Stimulated activated CD4-positive, alpha-beta T cell treated with anti-CD3 and anti-CD28 coated beads, Interleukin-4, amount 100 ng/mL, for 48 hours (primary cell): Measurements from ENCODE around the gene CDHR1.
"Not testable (repeated sequence)": the region's sequence is repeated elsewhere in the genome, so short reads cannot be mapped to it uniquely, and the experiment has no call there.

Experiments
- DNase-seq, 2 donors: peaks; one replicate each; pipeline ENCODE4 v3.0.0-alpha.2; 2020; ENCODE audit warnings: low read depth in 2 of 2

CDHR1 gene

GRCh38 chr10:84173501-84173929 is 20.8 kb upstream of the CDHR1 start, which contains the start of gene GPR15LG:
GPR15LG (plus strand) TSS chr10:84173801; CDS start chr10:84173852, 51 bp downstream.
- no peak for DNase-seq

- no peak for DNase-seq
These were observed 18.9 kb upstream of the CDHR1 start for GRCh38 chr10:84175436-84175835.

GRCh38 chr10:84176351-84176750 is 18.0 kb upstream of the CDHR1 start:
- DNase-seq: no peak

GRCh38 chr10:84176836-84177474 is 17.4 kb upstream of the CDHR1 start:
- no peak for DNase-seq

- DNase-seq: no peak
These were observed 16.7 kb upstream of the CDHR1 start for GRCh38 chr10:84177541-84178141.

- no peak for DNase-seq
These were observed 16.2 kb upstream of the CDHR1 start for GRCh38 chr10:84178160-84178609.

GRCh38 chr10:84179059-84179710 is 15.2 kb upstream of the CDHR1 start:
- no peak for DNase-seq

- not testable (repeated sequence) for DNase-seq
These were observed 14.0 kb upstream of the CDHR1 start for GRCh38 chr10:84180386-84180785.

GRCh38 chr10:84181631-84182030 is 12.7 kb upstream of the CDHR1 start:
- no peak for DNase-seq

GRCh38 chr10:84184517-84184916 is 9.8 kb upstream of the CDHR1 start:
- DNase-seq: no peak

- no peak for DNase-seq
These were observed 8.7 kb upstream of the CDHR1 start for GRCh38 chr10:84185526-84186175.

- no peak for DNase-seq
These were observed 5.5 kb upstream of the CDHR1 start for GRCh38 chr10:84188815-84189214.

- no peak for DNase-seq
These were observed 3.7 kb upstream of the CDHR1 start for GRCh38 chr10:84190621-84191020.

GRCh38 chr10:84191106-84191505 is 3.2 kb upstream of the CDHR1 start:
- DNase-seq: no peak

GRCh38 chr10:84193327-84193726 is 1.0 kb upstream of the CDHR1 start:
- no peak for DNase-seq

- no peak for DNase-seq
These were observed 402 bp upstream of the CDHR1 start for GRCh38 chr10:84193846-84194423.

- DNase-seq: no peak
These were observed 900 bp downstream of the CDHR1 start for GRCh38 chr10:84195044-84195830.

- no peak for DNase-seq
These were observed 1.7 kb downstream of the CDHR1 start for GRCh38 chr10:84196083-84196482.

- DNase-seq: no peak
These were observed 2.6 kb downstream of the CDHR1 start for GRCh38 chr10:84196941-84197340.

GRCh38 chr10:84197643-84198042 is 3.3 kb downstream of the CDHR1 start:
- no peak for DNase-seq

GRCh38 chr10:84198206-84198915 is 4.0 kb downstream of the CDHR1 start:
- DNase-seq: no peak
